DOHH2 (cell line): ENCODE data around the gene VPS54.
"Not testable (repeated sequence)": the region's sequence is repeated elsewhere in the genome, so short reads cannot be mapped to it uniquely, and the experiment has no call there.

Source experiments
- H3F3A ChIP-seq: fragments of 200-600 bp; sonication (generic), shearing (Covaris generic); 2 replicates; pipeline ENCODE4 v1.6.0; 2016; ENCODE audit warnings: antibody characterized with exemption, mild to moderate bottlenecking; ENCODE audit not compliant: control insufficient read depth, insufficient read depth
- H3K27ac ChIP-seq: fragments of 200-600 bp; sonication (generic); 2 replicates; pipeline ENCODE4 v1.5.1; 2014; ENCODE audit warnings: low read depth, mild to moderate bottlenecking, low read length, moderate library complexity
- H3K27me3 ChIP-seq: fragments of 200-600 bp; sonication (generic); 2 replicates; pipeline ENCODE4 v1.6.1; 2014; ENCODE audit warnings: mild to moderate bottlenecking, low read length, mixed read lengths; ENCODE audit not compliant: control insufficient read depth
- H3K36me3 ChIP-seq: fragments of 200-600 bp; sonication (generic); 2 replicates; pipeline ENCODE4 v1.6.1; 2014; ENCODE audit warnings: mild to moderate bottlenecking, low read length, moderate library complexity, mixed read lengths; ENCODE audit not compliant: control insufficient read depth
- H3K4me1 ChIP-seq: fragments of 200-600 bp; sonication (generic); 2 replicates; pipeline ENCODE4 v1.6.1; 2014; ENCODE audit warnings: mild to moderate bottlenecking, low read length, mixed read lengths; ENCODE audit not compliant: control insufficient read depth
- H3K4me2 ChIP-seq: fragments of 200-600 bp; sonication (generic); 2 replicates; pipeline ENCODE4 v1.6.0; 2014; ENCODE audit warnings: mild to moderate bottlenecking, low read length, moderate library complexity
- H3K4me3 ChIP-seq: fragments of 200-600 bp; sonication (generic); 2 replicates; pipeline ENCODE4 v1.5.1; 2014; ENCODE audit warnings: mild to moderate bottlenecking, low read length, mixed read lengths
- H3K79me2 ChIP-seq: fragments of 200-600 bp; sonication (generic); 2 replicates; pipeline ENCODE4 v1.6.1; 2014; ENCODE audit warnings: mild to moderate bottlenecking, low read length, mixed read lengths; ENCODE audit not compliant: control insufficient read depth
- H3K9me2 ChIP-seq: fragments of 200-600 bp; sonication (generic); replicated peaks from 2 replicates; pipeline ENCODE4 v1.6.1; 2014; ENCODE audit warnings: mild to moderate bottlenecking, low read length, mixed read lengths; ENCODE audit not compliant: control insufficient read depth
- H3K9me3 ChIP-seq: fragments of 200-600 bp; sonication (generic); 2 replicates; pipeline ENCODE4 v1.6.1; 2014; ENCODE audit warnings: antibody characterized with exemption, low read length, mixed read lengths; ENCODE audit not compliant: control insufficient read depth, insufficient read depth
- H4K20me1 ChIP-seq: fragments of 200-600 bp; sonication (generic); 2 replicates; pipeline ENCODE4 v1.6.0; 2014; ENCODE audit warnings: low read depth, mild to moderate bottlenecking, antibody characterized with exemption, low read length, moderate library complexity; ENCODE audit not compliant: control insufficient read depth, insufficient read depth
- CTCF ChIP-seq: fragments of 200-600 bp; sonication (generic); IDR thresholded peaks from one replicate; pipeline ENCODE4 v1.5.1; 2014; ENCODE audit warnings: antibody characterized with exemption, mild to moderate bottlenecking, low read depth, low read length; ENCODE audit not compliant: poor library complexity, severe bottlenecking
- EZH2phosphoT487 ChIP-seq: fragments of 200-600 bp; sonication (generic); IDR thresholded peaks from 2 replicates; pipeline ENCODE4 v1.6.1; 2017; ENCODE audit warnings: borderline replicate concordance, mild to moderate bottlenecking, antibody characterized with exemption, low read length, moderate library complexity, mixed read lengths

VPS54 gene

DNA sequence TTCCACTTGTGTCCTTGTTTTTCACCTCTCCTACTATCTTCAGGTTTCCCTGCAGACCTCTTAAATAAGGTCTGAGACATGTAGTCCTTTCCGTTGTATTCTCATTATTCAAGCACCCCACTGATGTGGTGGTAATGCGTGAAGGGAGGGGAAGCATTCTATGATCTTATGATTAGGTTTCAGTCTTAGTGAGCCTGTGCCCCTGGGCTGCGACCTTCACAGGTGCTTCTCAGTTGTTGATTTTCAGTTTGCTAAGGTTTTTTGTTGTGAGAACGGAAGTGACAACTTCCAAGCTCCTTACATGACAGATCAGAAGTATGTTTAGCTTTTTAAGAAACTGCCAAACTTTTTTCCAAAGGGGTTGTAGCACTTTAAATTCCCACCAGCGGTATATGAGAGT, 41.3 kb downstream of the VPS54 start:
- Histone ChIP-seq H3F3A (no peaks in the 10 kb centered on the region), H3K9me2 (no peaks in the 10 kb centered on the region), H3K4me2 (no peak overlapping the region), H3K36me3 (peaks cover 29% of the 10 kb centered on the region), H3K27me3 (no peaks in the 10 kb centered on the region), H3K27ac (no peak overlapping the region), H4K20me1 (no peaks in the 10 kb centered on the region), H3K79me2 (no peaks in the 10 kb centered on the region), H3K9me3 (no peaks in the 10 kb centered on the region), H3K4me3 (no peak overlapping the region), H3K4me1 (no peaks in the 10 kb centered on the region)
- TF ChIP-seq CTCF, result no peak
- TF ChIP-seq EZH2phosphoT487, result no peak

DNA sequence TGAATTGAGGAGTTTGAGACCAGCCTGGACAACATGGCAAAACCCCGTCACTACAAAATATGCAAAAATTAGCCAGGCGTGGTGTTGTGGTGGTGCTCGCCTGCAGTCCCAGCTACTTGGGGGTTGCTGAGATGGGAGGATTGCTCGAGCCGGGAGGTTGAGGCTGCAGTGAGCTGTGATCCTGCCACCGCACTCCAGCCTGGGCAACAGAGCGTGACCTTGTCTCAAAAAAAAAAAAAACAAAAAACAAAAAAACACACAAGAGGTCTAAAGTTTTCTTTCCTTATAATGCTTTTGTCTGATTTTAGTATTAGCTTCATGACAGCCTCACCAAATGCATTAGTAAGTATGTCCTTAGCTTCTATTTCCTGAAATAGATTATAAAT, 43.1 kb downstream of the VPS54 start:
- no peak overlapping the region for H3K27ac ChIP-seq
- H3F3A ChIP-seq, result no peaks in the 10 kb centered on the region
- H3K4me2 ChIP-seq, result no peak overlapping the region
- H4K20me1 ChIP-seq, result no peaks in the 10 kb centered on the region
- H3K27me3 ChIP-seq, result no peaks in the 10 kb centered on the region
- H3K4me3 ChIP-seq, result no peak overlapping the region
- H3K9me3 ChIP-seq, result no peaks in the 10 kb centered on the region
- peaks cover 22% of the 10 kb centered on the region for H3K36me3 ChIP-seq
- no peaks in the 10 kb centered on the region for H3K4me1 ChIP-seq
- no peaks in the 10 kb centered on the region for H3K9me2 ChIP-seq
- TF ChIP-seq EZH2phosphoT487 (no peak), CTCF (no peak)
- no peaks in the 10 kb centered on the region for H3K79me2 ChIP-seq

DNA sequence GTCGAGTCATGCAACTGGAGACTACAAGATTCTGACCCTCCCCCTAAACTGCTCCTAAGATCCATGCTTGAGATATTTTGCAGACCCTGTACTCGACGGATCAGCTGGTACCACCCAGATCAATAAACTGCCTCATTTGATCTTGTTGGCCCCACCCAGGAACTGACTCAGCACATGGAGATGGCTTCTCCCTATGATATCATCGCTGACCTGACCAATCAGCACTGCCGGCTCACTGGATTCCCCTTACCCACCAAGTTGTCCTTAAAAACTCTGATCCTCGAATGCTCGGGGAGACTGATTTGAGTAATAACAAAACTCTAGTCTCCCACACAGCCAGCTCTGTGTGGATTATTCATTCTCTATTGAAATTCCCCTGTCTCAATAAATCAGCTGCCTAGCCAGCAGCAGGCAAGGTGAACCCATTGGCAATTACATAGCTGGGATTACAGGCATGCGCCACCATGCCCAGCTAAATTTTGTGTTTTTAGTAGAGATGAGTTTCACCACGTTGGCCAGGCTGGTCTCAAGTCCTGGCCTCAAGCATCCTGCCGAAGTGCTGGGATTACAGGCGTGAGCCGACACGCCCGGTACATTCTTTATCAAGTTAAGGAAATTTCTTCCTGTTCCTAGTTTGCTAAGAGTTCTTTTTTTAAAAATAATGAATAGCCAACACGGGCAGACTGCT, 43.6 kb downstream of the VPS54 start:
- Histone ChIP-seq H3K36me3 (peaks cover 22% of the 10 kb centered on the region), H3K4me2 (no peak overlapping the region), H3K4me3 (no peak overlapping the region), H3K79me2 (no peaks in the 10 kb centered on the region), H3K27me3 (no peaks in the 10 kb centered on the region), H3K9me3 (no peaks in the 10 kb centered on the region), H3K4me1 (no peaks in the 10 kb centered on the region), H3K9me2 (no peaks in the 10 kb centered on the region), H4K20me1 (no peaks in the 10 kb centered on the region), H3K27ac (no peak overlapping the region), H3F3A (no peaks in the 10 kb centered on the region)
- TF ChIP-seq EZH2phosphoT487 (no peak), CTCF (no peak)

DNA sequence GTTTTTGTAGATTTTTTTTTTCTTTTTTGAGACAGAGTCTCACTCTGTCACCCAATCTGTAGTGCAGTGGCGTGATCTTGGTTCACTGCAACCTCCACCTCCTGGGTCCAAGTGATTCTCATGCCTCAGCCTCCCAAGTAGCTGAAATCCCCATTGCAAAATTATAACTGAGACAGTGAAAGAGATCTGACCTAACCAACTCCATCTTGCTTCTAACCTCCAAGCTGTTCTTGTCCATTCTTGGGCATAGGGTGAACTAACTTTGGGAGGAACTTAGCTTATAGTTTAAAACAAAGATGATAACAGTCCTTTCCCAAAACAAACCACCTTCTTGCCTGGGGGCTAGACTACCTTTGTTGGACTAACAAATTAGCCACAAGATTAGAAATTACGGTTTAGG, 44.2 kb downstream of the VPS54 start:
- H3K4me2 ChIP-seq, H3K9me2 ChIP-seq, H3K9me3 ChIP-seq, H3K4me3 ChIP-seq, H3K27me3 ChIP-seq, H3K27ac ChIP-seq, H3F3A ChIP-seq, H3K4me1 ChIP-seq, H3K79me2 ChIP-seq, H4K20me1 ChIP-seq: not testable (repeated sequence)
- H3K36me3 ChIP-seq, result peaks cover 19% of the 10 kb centered on the region
